ENCODE measurements around the gene SNAP29. TPM values are rescaled to one million over a fixed set of nuclear protein-coding genes. Genes with fewer than 3 reads are reported as not detected.

Gene SNAP29
- total and polyA plus RNA-seq, 9 of the 15 experiments (the other 6 are each of a cell fraction or from before 2014, with no cell fraction given), result 19.5 to 250 (median 75.9) TPM

DNA sequence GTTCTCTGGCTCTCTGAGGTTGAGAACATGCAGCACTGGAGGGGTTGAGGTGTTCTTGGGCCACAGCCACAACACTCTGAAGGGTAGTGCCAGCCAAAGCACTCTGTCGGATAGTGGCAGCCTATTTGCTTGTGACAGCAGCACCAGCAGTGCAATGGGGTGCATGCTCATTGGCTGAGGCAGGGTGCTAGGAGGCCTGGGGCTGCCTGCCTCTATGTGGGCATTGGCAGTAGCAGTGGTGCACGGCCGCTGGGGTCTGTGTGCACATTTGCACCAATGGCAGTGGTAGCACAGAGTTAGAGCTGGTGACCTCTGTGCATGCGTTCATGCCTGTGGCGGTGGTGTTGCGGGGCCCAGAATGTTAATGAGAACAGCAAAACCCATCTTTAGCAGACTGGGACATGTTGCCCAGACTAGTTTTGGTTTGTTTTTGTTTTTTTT lies 25.6 kb upstream of the SNAP29 start (continued):
- TF ChIP-seq ZNF444 (CRISPR knock-in tag; IDR thresholded peaks at IDR 0.05) (no peak), MCM2 (IDR thresholded peaks at IDR 0.05; ENCODE audit: low read depth) (no peak), SAFB (IDR thresholded peaks at IDR 0.05; ENCODE audit: borderline replicate concordance, low read depth, low read length) (no peak), ZNF282 (CRISPR knock-in tag; IDR thresholded peaks at IDR 0.05) (peak; percentile 89; the same call in 1 of the 2 replicates), E2F4 (CRISPR knock-in tag; IDR thresholded peaks at IDR 0.05; ENCODE audit: low read depth) (peak; percentile 77), CREB3L1 (IDR thresholded peaks at IDR 0.05; ENCODE audit: borderline replicate concordance, low read depth) (no peak), MTA3 (IDR thresholded peaks at IDR 0.05; ENCODE audit: borderline replicate concordance) (no peak)
- TF ChIP-seq, protein P1, sequence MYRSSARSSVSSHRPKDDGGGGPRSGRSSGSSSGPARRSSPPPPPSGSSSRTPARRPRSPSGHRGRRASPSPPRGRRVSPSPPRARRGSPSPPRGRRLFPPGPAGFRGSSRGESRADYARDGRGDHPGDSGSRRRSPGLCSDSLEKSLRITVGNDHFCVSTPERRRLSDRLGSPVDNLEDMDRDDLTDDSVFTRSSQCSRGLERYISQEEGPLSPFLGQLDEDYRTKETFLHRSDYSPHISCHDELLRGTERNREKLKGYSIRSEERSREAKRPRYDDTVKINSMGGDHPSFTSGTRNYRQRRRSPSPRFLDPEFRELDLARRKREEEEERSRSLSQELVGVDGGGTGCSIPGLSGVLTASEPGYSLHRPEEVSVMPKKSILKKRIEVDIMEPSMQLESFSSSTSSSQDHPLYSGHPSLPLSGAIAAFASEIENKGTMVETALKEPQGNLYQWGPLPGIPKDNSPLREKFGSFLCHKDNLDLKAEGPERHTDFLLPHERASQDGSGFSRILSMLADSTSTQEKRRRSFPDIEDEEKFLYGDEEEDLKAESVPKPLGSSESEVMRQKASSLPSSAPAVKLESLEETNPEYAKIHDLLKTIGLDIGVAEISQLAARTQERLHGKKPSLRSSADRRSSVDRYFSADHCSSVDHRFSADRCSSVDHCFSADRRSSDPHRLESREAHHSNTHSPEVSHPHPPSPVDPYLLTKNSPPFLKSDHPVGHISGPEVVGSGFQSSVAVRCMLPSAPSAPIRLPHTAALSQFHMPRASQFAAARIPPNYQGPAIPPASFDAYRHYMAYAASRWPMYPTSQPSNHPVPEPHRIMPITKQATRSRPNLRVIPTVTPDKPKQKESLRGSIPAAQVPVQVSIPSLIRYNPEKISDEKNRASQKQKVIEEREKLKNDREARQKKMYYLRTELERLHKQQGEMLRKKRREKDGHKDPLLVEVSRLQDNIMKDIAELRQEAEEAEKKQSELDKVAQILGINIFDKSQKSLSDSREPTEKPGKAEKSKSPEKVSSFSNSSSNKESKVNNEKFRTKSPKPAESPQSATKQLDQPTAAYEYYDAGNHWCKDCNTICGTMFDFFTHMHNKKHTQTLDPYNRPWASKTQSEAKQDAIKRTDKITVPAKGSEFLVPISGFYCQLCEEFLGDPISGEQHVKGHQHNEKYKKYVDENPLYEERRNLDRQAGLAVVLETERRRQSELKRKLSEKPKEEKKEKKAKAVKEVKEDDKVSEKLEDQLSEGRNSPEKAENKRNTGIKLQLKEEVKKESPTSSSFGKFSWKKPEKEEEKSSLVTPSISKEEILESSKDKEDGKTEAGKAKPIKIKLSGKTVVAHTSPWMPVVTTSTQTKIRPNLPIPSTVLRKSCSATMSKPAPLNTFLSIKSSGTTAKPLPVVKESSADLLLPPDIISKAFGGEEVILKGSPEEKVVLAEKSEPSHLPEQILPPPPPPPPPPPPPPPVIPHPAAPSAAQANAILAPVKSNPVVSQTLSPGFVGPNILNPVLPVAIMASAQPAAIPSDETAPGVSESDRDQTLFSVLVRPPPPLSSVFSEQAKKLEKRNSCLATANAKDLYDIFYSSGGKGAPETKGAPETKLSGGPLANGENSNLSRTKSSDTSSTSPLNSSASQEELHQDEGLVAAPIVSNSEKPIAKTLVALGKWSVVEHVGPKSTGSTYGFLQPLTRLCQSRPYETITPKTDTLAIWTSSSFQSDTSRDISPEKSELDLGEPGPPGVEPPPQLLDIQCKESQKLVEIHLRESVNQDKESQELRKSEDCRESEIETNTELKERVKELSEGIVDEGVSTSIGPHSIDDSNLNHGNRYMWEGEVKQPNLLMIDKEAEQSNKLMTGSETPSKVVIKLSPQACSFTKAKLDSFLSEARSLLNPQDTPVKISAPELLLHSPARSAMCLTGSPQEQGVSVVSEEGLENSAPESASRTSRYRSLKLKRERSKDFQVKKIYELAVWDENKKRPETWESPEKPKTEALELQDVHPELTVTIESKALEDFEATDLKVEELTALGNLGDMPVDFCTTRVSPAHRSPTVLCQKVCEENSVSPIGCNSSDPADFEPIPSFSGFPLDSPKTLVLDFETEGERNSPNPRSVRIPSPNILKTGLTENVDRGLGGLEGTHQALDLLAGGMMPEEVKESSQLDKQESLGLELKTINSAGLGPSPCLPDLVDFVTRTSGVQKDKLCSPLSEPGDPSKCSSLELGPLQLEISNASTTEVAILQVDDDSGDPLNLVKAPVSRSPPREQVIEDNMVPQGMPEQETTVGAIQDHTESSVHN (IDR thresholded peaks at IDR 0.05; ENCODE audit: borderline replicate concordance in 1 of 2, low read depth in 1 of 2), result no peak
- TF ChIP-seq, protein P2, sequence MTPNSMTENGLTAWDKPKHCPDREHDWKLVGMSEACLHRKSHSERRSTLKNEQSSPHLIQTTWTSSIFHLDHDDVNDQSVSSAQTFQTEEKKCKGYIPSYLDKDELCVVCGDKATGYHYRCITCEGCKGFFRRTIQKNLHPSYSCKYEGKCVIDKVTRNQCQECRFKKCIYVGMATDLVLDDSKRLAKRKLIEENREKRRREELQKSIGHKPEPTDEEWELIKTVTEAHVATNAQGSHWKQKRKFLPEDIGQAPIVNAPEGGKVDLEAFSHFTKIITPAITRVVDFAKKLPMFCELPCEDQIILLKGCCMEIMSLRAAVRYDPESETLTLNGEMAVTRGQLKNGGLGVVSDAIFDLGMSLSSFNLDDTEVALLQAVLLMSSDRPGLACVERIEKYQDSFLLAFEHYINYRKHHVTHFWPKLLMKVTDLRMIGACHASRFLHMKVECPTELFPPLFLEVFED (CRISPR knock-in tag; conservative IDR thresholded peaks at IDR 0.05), result no peak
